ENCODE measurements around the gene LRRK1. TPM values are rescaled to one million over a fixed set of nuclear protein-coding genes. Genes with fewer than 3 reads are reported as not detected.

LRRK1 gene
- total RNA-seq, 2 donors from 2014 or later, result 0.74 to 1.2 TPM

DNA sequence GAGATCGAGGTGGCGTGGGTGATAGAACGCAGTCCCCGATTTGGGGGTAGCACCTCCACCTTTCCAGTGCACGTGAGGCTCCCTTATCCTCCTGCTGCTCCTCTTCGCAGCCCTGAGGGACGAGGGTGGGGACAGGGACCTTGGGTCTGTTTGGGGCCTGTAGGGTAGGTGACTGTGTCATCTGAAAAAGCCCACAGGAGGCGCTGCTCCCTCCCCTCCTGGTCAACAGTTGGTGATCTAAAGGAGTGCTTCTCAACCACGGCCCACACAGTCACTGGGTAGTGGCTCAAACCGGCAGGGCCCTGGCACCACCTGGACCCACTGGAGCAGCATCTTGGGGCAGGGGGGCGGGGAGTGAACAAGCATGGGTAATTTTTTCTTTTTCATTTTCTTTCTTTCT is 7.1 kb downstream of the LRRK1 start:
- Mint-ChIP-seq H3K27ac (no peak overlapping the region), H3K9me3 (no peaks in the 10 kb centered on the region), H3K36me3 (ENCODE audit: insufficient read depth in 2 of 2) (no peaks in the 10 kb centered on the region), H3K27me3 (ENCODE audit: low read depth) (peaks cover 35% of the 10 kb centered on the region), H3K4me1 (ENCODE audit: low read depth) (peaks cover 16% of the 10 kb centered on the region), H3K4me3 (no peak overlapping the region)
- DNase-seq, result no peak
- no peak for ATAC-seq (replicated peaks in 1 of 2)

DNA sequence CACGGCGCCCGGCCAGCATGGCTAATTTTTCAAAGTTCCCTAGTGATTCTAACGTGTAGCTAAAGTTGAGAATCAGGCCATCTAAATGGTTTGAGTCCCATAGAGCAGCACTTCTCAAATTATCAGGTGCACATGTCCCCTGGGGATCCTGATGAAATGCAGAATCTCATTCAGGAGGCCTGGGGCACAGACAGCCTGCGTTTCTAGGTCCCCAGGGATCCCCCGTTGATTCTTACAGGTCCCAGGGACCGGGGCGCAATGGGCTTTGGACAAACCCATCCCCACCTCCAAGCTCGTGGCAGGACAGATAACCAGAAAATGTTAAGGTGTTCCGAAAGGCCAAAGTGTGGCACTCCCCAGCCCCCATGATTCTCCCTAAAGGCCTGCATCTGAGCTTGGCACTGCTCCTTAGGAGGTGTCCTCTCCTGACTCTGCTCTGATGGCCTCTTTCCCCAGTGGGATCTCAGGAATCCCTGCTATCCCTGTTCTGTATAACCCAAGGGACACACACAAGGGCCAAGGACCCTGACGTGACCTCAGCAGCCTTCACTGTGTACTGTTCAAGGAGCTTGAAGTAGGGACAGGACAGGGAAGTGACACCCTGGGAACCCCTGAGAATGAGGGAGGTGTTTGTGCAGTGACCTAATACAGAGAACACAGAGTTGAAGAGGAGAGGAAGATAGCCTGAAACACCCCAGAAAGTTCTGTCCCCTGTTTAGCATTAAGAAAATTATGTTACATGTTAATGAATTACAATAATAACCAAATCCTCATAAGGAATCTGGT is 8.0 kb downstream of the LRRK1 start:
- H3K4me1 Mint-ChIP-seq (ENCODE audit: low read depth), result peaks cover 9% of the 10 kb centered on the region
- H3K36me3 Mint-ChIP-seq (ENCODE audit: insufficient read depth in 2 of 2), result no peaks in the 10 kb centered on the region
- H3K27ac Mint-ChIP-seq, result no peak overlapping the region
- H3K27me3 Mint-ChIP-seq (ENCODE audit: low read depth), result peaks cover 26% of the 10 kb centered on the region
- DNase-seq (no peak), ATAC-seq (replicated peaks in 1 of 2) (no peak)
- no peaks in the 10 kb centered on the region for H3K9me3 Mint-ChIP-seq
- H3K4me3 Mint-ChIP-seq, result no peak overlapping the region

DNA sequence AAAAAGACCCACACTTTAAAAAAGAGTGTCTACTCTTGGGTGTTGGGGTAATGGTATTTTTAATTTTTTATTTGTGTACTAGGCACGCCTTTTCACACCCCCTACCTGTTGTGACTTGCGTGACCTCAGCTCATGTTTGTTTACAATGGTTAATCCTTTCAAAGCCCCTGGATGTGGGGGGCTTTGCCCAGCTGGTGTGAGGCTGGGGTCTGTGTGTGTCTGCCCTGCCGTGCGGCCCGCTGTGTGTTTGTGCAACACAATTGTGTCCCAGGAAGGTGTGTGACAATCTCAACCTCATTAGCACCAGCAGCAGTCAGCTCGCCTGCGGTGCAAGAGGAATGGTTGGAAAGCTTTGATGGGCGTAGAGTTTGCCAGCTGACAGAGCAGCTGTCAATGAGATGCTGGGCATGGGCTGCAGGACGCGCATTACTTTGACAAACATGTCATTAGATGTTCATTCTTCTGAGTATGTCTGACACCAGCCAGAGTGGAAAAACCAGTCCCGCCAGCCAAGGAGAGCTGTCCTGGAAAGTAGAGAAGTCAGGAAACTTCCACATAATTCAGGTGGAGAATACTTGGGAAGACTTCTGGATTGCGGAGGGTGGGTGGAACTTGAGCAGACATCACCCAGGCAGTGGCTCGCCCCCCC is 9.6 kb downstream of the LRRK1 start:
- Mint-ChIP-seq H3K27ac (no peak overlapping the region), H3K9me3 (no peaks in the 10 kb centered on the region), H3K36me3 (ENCODE audit: insufficient read depth in 2 of 2) (no peaks in the 10 kb centered on the region), H3K4me1 (ENCODE audit: low read depth) (no peaks in the 10 kb centered on the region), H3K4me3 (no peak overlapping the region), H3K27me3 (ENCODE audit: low read depth) (peaks cover 19% of the 10 kb centered on the region)
- DNase-seq, result no peak
- ATAC-seq (replicated peaks in 1 of 2), result no peak

DNA sequence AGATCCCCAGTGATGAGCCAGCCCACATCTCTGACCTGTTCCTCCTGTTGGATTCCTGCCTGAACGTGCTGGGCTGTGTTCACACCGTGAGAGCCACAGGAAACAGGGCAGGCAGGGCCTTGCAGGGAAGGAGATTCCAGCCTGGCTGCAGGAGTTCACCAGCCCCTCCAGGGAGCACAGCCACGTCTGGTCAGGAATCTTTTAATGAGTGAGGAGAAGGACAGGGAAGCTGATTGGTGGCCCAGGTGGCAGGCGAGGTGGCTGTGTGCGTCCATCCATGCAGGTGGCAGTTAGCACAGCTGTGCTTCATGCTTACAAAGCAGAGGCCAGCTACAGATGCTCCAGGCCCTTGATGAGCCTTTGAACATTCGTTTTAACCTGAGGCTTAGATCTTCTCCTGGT is 10.5 kb downstream of the LRRK1 start:
- Mint-ChIP-seq H3K4me1 (ENCODE audit: low read depth) (no peaks in the 10 kb centered on the region), H3K4me3 (no peak overlapping the region), H3K36me3 (ENCODE audit: insufficient read depth in 2 of 2) (no peaks in the 10 kb centered on the region), H3K27ac (no peak overlapping the region), H3K27me3 (ENCODE audit: low read depth) (peaks cover 12% of the 10 kb centered on the region), H3K9me3 (no peaks in the 10 kb centered on the region)
- ATAC-seq (replicated peaks in 1 of 2), result no peak
- DNase-seq, result no peak

DNA sequence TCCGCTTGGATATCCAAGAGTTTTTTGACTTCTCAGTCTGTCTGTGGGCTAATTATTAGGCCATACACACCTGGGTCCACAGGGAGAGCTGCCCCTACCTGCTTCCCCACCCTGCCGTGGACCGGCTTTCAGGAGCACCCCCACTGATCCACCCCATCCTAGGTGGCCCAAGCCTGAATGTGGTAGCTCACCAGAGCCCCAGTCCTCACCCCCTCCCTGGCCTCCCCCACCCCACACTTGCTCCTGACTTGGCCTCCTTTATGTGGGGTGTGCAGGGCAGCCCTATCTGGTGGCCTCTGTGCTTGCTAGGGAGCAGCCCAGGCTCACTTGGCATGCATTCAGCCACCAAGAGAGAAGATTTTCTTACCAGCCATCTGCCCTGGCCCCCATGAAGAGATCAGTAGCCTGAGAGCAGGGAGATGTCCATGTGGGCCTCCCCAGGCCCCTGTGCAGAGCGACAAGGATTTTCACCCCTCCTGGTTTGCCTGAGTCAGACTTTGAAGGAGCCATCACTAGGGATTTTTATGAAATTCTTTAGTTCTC is 11.2 kb downstream of the LRRK1 start:
- ATAC-seq (replicated peaks in 1 of 2), result no peak
- Mint-ChIP-seq H3K27ac (no peak overlapping the region), H3K4me3 (no peak overlapping the region), H3K9me3 (no peaks in the 10 kb centered on the region), H3K27me3 (ENCODE audit: low read depth) (peaks cover 12% of the 10 kb centered on the region), H3K36me3 (ENCODE audit: insufficient read depth in 2 of 2) (no peaks in the 10 kb centered on the region), H3K4me1 (ENCODE audit: low read depth) (no peaks in the 10 kb centered on the region)
- no peak for DNase-seq

DNA sequence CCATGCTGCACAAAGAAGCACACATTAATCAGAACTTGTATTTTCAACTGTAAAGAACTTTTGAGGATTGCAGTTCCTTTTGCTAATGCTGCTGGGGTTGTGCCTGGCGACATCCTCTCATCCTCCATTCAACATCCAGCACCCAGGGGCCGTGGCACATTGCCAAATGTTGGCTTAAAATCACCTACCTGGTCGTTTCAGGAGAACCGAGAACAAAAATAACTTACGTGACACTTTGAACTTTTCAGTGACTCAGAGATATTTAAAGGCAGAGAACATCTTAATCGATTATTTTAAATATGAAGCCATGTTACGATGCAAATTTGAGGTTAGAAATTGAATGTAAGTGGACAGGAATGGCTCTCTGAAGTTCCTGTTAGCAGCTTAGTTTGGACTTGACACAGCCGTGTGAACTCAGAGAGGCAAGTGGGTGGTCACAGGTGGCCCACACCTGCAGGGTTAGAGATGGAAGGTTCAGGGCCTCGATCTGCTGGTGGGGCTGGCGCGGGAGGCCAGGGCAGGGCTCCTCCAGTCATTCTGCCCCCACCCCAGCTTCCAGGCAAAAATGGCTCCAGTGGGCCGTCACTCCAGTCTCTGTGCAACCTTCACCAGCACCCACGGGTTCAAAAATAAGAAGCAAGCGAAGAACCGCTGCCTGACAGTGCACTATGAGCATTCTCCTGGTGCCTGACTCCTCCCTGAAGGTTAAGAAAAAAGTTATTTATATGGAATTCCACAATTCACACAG is 12.2 kb downstream of the LRRK1 start:
- peaks cover 12% of the 10 kb centered on the region for H3K27me3 Mint-ChIP-seq (ENCODE audit: low read depth)
- H3K36me3 Mint-ChIP-seq (ENCODE audit: insufficient read depth in 2 of 2), result no peaks in the 10 kb centered on the region
- H3K9me3 Mint-ChIP-seq, result no peaks in the 10 kb centered on the region
- no peak overlapping the region for H3K27ac Mint-ChIP-seq
- H3K4me3 Mint-ChIP-seq, result no peak overlapping the region
- no peak for ATAC-seq (replicated peaks in 1 of 2)
- no peaks in the 10 kb centered on the region for H3K4me1 Mint-ChIP-seq (ENCODE audit: low read depth)
- no peak for DNase-seq

DNA sequence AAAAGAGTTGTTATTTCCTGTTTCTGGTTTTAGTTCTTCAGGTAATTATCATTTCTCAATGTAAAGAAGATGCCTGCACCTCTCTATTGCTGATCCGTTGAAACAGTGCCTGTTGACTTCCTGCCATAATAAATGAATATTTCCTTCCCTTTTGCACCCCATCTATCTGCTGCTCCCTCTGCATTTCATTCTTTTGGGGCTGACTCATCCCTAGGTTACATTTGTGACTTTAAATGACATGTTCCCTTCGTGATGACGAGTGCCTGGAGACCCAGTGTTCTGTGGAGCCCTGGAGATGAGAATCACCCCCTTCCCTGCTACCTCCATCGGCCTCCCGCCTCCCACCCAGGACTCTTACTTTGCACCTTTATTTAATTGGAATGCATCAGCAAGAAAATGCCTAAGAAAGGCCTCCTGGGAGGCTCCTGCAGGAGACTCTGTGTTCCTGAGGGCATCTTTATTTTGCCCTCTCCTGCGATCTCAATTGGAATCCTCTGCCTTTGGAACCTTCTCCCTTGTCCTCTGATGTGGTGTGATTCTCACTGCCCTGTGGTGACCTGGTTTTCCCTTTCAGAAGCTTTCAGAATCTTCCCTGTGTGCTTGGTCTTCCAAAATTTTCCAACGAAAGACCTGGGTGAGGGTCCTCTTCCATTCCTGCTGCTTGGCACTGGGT is 13.7 kb downstream of the LRRK1 start:
- no peak for DNase-seq
- H3K27me3 Mint-ChIP-seq (ENCODE audit: low read depth), result peaks cover 12% of the 10 kb centered on the region
- no peaks in the 10 kb centered on the region for H3K9me3 Mint-ChIP-seq
- H3K36me3 Mint-ChIP-seq (ENCODE audit: insufficient read depth in 2 of 2), result no peaks in the 10 kb centered on the region
- no peak for ATAC-seq (replicated peaks in 1 of 2)
- H3K4me1 Mint-ChIP-seq (ENCODE audit: low read depth), result no peaks in the 10 kb centered on the region
- H3K27ac Mint-ChIP-seq, result no peak overlapping the region
- no peak overlapping the region for H3K4me3 Mint-ChIP-seq

DNA sequence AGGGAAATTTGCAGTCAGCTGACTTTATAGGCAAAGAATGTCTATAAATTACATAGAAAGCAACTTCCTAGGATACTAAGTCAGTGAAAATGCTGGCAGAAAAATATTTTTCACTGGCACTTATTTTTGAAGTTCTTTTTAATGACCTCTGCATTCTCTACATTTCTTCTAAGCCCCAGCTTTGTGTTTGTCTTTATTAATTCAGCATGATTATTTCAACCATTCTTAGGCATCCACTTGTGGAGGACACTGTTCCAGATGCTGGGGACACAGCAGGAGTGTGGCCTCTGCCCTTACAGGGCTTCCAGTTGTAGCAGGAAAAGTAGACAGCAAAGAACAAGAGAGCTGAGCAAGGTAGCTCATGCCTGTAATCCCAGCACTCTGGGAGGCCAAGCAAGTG is 15.0 kb downstream of the LRRK1 start:
- ATAC-seq (replicated peaks in 1 of 2), result no peak
- Mint-ChIP-seq H3K27ac (no peak overlapping the region), H3K36me3 (ENCODE audit: insufficient read depth in 2 of 2) (no peaks in the 10 kb centered on the region), H3K4me1 (ENCODE audit: low read depth) (no peaks in the 10 kb centered on the region), H3K27me3 (ENCODE audit: low read depth) (peaks cover 8% of the 10 kb centered on the region), H3K4me3 (no peak overlapping the region), H3K9me3 (no peaks in the 10 kb centered on the region)
- DNase-seq, result no peak

DNA sequence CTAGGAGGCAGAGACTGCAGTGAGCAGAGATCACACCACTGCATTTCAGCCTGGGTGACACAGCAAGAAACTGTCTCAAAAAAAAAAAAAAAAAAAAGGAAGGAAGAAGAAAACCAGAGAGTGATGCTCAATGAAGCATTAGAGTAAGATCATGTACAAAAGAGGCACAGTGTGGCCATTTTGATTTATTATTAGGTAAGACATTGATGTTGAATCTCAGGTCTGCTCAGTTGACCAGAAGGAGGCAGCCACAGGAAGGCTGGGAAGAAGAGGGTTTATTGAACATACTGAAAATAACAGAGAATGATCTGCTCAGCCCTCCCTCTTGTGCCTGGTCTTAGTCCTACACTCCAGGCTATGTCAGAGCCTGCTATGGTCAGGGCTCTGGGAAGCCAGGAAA is 15.6 kb downstream of the LRRK1 start:
- peaks cover 8% of the 10 kb centered on the region for H3K27me3 Mint-ChIP-seq (ENCODE audit: low read depth)
- H3K4me3 Mint-ChIP-seq, result no peak overlapping the region
- H3K36me3 Mint-ChIP-seq (ENCODE audit: insufficient read depth in 2 of 2), result no peaks in the 10 kb centered on the region
- H3K9me3 Mint-ChIP-seq, result no peaks in the 10 kb centered on the region
- no peak for ATAC-seq (replicated peaks in 1 of 2)
- no peak overlapping the region for H3K27ac Mint-ChIP-seq
- no peak for DNase-seq
- no peaks in the 10 kb centered on the region for H3K4me1 Mint-ChIP-seq (ENCODE audit: low read depth)

DNA sequence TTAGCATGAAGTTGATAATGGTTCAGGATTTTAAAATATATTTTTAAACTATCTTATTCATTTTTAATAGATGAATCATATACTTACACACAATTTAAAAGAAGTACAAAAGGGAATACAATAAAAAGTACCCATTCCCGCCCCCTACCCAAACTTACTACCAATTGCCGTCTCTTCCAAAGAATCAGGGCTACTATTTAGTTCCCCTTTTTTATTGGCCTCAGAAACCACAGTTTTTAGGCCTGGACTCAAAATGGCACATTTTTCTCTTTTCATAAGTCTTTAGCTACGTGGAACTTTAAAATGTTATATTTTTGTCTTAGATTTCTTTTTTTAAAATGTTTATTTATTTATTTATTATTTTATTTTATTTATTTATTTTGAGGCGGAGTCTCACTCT is 18.0 kb downstream of the LRRK1 start:
- DNase-seq, result no peak
- no peaks in the 10 kb centered on the region for H3K9me3 Mint-ChIP-seq
- H3K27me3 Mint-ChIP-seq (ENCODE audit: low read depth), result peaks cover 8% of the 10 kb centered on the region
- ATAC-seq (replicated peaks in 1 of 2), result no peak
- H3K36me3 Mint-ChIP-seq (ENCODE audit: insufficient read depth in 2 of 2), result no peaks in the 10 kb centered on the region
- no peak overlapping the region for H3K27ac Mint-ChIP-seq
- H3K4me1 Mint-ChIP-seq (ENCODE audit: low read depth), result no peaks in the 10 kb centered on the region
- no peak overlapping the region for H3K4me3 Mint-ChIP-seq

DNA sequence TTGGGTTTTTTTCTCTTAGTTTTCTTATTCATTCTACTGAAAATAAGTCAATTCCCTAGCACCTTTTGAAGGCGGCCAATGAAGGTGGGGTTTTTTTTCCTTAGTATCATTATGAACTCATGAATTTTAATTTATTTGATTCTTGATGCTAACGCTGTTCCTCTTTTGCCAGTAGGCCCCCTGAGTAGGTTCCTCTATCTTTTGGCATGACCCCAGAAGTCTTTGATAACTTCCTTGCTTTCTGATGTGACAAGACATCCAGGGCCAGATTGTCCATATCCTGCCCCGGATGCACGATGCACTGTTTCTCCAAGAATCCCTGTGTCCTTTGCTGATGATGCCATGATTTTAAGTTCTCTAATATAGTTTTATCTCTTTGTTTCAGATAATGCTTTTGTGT is 20.6 kb downstream of the LRRK1 start:
- H3K4me1 Mint-ChIP-seq (ENCODE audit: low read depth), result no peaks in the 10 kb centered on the region
- no peak for DNase-seq
- H3K4me3 Mint-ChIP-seq, result no peak overlapping the region
- H3K36me3 Mint-ChIP-seq (ENCODE audit: insufficient read depth in 2 of 2), result no peaks in the 10 kb centered on the region
- H3K27ac Mint-ChIP-seq, result no peak overlapping the region
- no peak for ATAC-seq (replicated peaks in 1 of 2)
- no peaks in the 10 kb centered on the region for H3K27me3 Mint-ChIP-seq (ENCODE audit: low read depth)
- H3K9me3 Mint-ChIP-seq, result no peaks in the 10 kb centered on the region

DNA sequence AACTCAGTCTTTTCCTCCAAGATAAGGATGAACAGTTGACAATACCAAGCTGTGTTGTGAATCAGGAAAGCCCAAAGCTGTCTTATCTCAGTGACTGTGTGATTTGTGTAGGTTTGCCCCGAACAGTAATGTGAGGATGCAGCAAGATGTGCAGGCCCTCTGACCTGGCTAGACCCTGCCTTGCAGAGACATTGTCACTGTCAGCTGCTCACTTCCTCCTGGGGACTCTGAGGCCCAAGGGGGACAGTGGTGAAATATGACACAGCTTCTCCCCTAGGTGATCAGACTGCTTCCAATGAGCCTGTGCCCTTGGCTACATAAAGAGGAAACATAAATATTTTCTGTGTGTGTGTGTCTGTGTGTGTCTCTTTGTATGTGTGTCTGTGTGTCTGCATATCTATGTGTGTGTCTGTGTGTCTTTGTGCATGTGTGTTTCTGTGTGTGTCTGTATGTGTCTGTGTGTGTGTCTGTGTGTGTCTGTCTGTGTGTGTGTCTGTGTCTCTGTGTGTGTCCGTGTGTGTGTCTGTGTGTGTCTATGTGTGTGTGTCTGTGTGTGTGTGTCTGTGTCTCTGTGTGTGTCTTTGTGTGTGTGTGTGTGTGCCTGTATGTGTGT is 21.7 kb downstream of the LRRK1 start:
- DNase-seq (no peak), ATAC-seq (replicated peaks in 1 of 2) (no peak)
- Mint-ChIP-seq H3K27me3 (ENCODE audit: low read depth) (no peaks in the 10 kb centered on the region), H3K27ac (no peak overlapping the region), H3K36me3 (ENCODE audit: insufficient read depth in 2 of 2) (no peaks in the 10 kb centered on the region), H3K4me1 (ENCODE audit: low read depth) (no peaks in the 10 kb centered on the region), H3K4me3 (no peak overlapping the region), H3K9me3 (no peaks in the 10 kb centered on the region)

Measured in activated T-cell treated with anti-CD3 and anti-CD28 coated beads, Interleukin-2, amount 50 U/mL, for 72 hours (primary cell).